Stomach smooth muscle (tissue), 2 donors: ENCODE measurements around the gene CD8A.
"Not testable (repeated sequence)": the region's sequence is repeated elsewhere in the genome, so short reads cannot be mapped to it uniquely, and the experiment has no call there.

Source experiments
- H3K27ac ChIP-seq: one replicate; pipeline ENCODE4 v1.7.0; 2013; ENCODE audit warnings: mild to moderate bottlenecking, low read length, inconsistent platforms
- H3K27me3 ChIP-seq, 2 donors: one replicate each; pipeline ENCODE4 v1.7.0; 2013; ENCODE audit warnings: low read length in 2 of 2; ENCODE audit not compliant: insufficient read depth in 2 of 2, control insufficient read depth in 1 of 2
- H3K36me3 ChIP-seq, 2 donors: one replicate each; pipeline ENCODE4 v1.7.0; 2013; ENCODE audit warnings: low read length in 2 of 2; ENCODE audit not compliant: control insufficient read depth in 2 of 2, insufficient read depth in 2 of 2
- H3K4me1 ChIP-seq: one replicate; pipeline ENCODE4 v1.7.0; 2013; ENCODE audit warnings: low read length; ENCODE audit not compliant: control insufficient read depth, insufficient read depth
- H3K4me3 ChIP-seq, 2 donors: one replicate each; pipeline ENCODE4 v1.7.0; 2013; ENCODE audit warnings: low read length in 2 of 2
- H3K9ac ChIP-seq, 2 donors: one replicate each; pipeline ENCODE4 v1.7.0; 2013; ENCODE audit warnings: low read length in 2 of 2, mild to moderate bottlenecking in 1 of 2
- H3K9me3 ChIP-seq, 2 donors: one replicate each; pipeline ENCODE4 v1.7.0; 2013; ENCODE audit warnings: low read length in 2 of 2; ENCODE audit not compliant: control insufficient read depth in 2 of 2
- donor health status: healthy.
- donor health status: Pancreatic carcinoma.

CD8A gene

DNA sequence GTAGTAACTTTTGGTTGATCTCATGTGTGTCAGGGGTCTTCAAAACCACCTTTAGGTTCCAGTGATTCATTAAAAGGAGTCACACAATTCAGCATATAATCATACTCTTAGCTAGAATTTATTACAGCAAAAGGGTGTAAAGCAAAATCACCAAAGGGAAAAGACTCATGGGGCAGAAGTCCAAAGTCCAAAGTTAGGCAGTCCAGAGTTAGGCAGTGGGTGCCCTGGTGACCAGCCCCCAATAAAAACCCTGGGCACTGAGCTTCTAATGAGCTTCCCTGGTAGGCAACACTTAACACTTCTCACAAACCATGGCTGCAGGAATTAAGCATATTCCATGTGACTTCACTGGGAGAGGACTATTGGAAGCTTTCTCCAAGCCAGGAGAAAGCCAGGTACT, 51.2 kb downstream of the CD8A start:
- not testable (repeated sequence) for H3K27me3 ChIP-seq, H3K4me1 ChIP-seq, H3K9ac ChIP-seq, H3K36me3 ChIP-seq, H3K9me3 ChIP-seq, H3K4me3 ChIP-seq, H3K27ac ChIP-seq

DNA sequence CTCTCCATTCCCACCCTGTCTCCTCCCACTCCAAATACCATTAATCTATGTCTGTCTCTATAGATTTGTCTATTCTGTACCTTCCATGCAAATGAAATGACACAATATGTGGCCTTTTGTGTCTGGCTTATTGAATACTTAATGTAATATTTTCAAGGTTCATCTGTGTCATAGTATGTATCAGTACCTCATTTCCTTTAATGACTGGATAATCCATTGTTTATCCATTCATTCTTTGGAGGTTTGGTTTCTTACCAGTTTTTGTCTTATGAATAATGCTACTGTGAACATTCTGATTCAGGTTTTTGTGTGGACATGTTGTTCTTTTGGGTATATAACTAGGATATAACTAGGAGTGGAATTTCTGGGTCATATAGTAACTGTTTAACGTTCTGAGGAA, 55.8 kb downstream of the CD8A start:
- not testable (repeated sequence) for H3K27ac ChIP-seq, H3K9me3 ChIP-seq, H3K36me3 ChIP-seq, H3K4me3 ChIP-seq, H3K27me3 ChIP-seq, H3K4me1 ChIP-seq, H3K9ac ChIP-seq
